ENCODE results near the gene KCNIP1.

The KCNIP1 gene

GRCh38 chr5:170711300-170711699, 207.5 kb downstream of the KCNIP1 start:
- H4K20me1 ChIP-seq (ENCODE audit: insufficient read depth, low read length) = no peaks in the 10 kb centered on the region
- no peaks in the 10 kb centered on the region for H3K4me1 ChIP-seq (ENCODE audit: insufficient read depth, low read length, severe bottlenecking)
- TF ChIP-seq, protein P1, sequence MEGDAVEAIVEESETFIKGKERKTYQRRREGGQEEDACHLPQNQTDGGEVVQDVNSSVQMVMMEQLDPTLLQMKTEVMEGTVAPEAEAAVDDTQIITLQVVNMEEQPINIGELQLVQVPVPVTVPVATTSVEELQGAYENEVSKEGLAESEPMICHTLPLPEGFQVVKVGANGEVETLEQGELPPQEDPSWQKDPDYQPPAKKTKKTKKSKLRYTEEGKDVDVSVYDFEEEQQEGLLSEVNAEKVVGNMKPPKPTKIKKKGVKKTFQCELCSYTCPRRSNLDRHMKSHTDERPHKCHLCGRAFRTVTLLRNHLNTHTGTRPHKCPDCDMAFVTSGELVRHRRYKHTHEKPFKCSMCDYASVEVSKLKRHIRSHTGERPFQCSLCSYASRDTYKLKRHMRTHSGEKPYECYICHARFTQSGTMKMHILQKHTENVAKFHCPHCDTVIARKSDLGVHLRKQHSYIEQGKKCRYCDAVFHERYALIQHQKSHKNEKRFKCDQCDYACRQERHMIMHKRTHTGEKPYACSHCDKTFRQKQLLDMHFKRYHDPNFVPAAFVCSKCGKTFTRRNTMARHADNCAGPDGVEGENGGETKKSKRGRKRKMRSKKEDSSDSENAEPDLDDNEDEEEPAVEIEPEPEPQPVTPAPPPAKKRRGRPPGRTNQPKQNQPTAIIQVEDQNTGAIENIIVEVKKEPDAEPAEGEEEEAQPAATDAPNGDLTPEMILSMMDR (IDR thresholded peaks at IDR 0.05; ENCODE audit: low read length) = no peak
- TF ChIP-seq EZH2 (IDR thresholded peaks at IDR 0.05; ENCODE audit: borderline replicate concordance, low read length) = no peak
- H2AFZ ChIP-seq (ENCODE audit: low read length) = no peak overlapping the region
- H3K27me3 ChIP-seq (ENCODE audit: insufficient read depth, low read length) = no peaks in the 10 kb centered on the region; the same call in 1 of the 2 replicates
- no peaks in the 10 kb centered on the region for H3K9me2 ChIP-seq (ENCODE audit: low read depth, low read length)
- no peaks in the 10 kb centered on the region for H3K9me3 ChIP-seq (ENCODE audit: low read length)
- no peaks in the 10 kb centered on the region for H3F3A ChIP-seq (ENCODE audit: insufficient read depth, low read length)
- no peak overlapping the region for H3K4me3 ChIP-seq (ENCODE audit: low read depth, low read length, poor library complexity, severe bottlenecking)
- no peak overlapping the region for H3K27ac ChIP-seq (ENCODE audit: low read depth, low read length, poor library complexity, severe bottlenecking)
- H3K36me3 ChIP-seq (ENCODE audit: insufficient read depth, low read length) = no peaks in the 10 kb centered on the region
- no peaks in the 10 kb centered on the region for H3K79me2 ChIP-seq (ENCODE audit: insufficient read depth, low read length)
- no peak overlapping the region for H3K4me2 ChIP-seq (ENCODE audit: low read length)
- no peak overlapping the region for H3K9ac ChIP-seq (ENCODE audit: low read length)

DNA sequence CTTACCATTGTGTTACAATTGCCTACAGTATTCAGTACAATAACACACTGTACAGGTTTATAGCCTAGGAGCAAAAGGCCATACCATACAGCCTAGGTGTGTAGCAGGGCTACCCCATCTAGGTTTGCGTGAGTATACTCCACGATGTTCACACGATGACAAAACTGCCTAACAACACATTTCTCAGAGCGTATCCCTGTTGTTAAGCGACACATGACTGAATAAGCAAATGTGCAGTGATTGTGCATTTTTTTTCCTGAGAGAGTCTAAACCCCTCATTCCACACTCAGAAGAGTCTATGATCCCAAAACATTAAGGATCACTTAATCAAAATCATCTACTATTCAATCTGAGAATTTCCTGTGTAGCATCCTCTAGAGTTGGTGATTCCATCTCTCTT, 211.3 kb downstream of the KCNIP1 start:
- H3K9me2 ChIP-seq (ENCODE audit: low read depth, low read length) = no peaks in the 10 kb centered on the region
- no peak overlapping the region for H3K9ac ChIP-seq (ENCODE audit: low read length)
- H3K27me3 ChIP-seq (ENCODE audit: insufficient read depth, low read length) = no peaks in the 10 kb centered on the region; the same call in 1 of the 2 replicates
- H3F3A ChIP-seq (ENCODE audit: insufficient read depth, low read length) = no peaks in the 10 kb centered on the region
- no peaks in the 10 kb centered on the region for H3K4me1 ChIP-seq (ENCODE audit: insufficient read depth, low read length, severe bottlenecking)
- H2AFZ ChIP-seq (ENCODE audit: low read length) = no peak overlapping the region
- TF ChIP-seq EZH2 (IDR thresholded peaks at IDR 0.05; ENCODE audit: borderline replicate concordance, low read length) = no peak
- TF ChIP-seq, protein P1 (IDR thresholded peaks at IDR 0.05; ENCODE audit: low read length) = no peak
- no peaks in the 10 kb centered on the region for H3K9me3 ChIP-seq (ENCODE audit: low read length)
- no peak overlapping the region for H3K27ac ChIP-seq (ENCODE audit: low read depth, low read length, poor library complexity, severe bottlenecking)
- no peak overlapping the region for H3K4me3 ChIP-seq (ENCODE audit: low read depth, low read length, poor library complexity, severe bottlenecking)
- H3K4me2 ChIP-seq (ENCODE audit: low read length) = no peak overlapping the region
- H3K36me3 ChIP-seq (ENCODE audit: insufficient read depth, low read length) = no peaks in the 10 kb centered on the region
- H3K79me2 ChIP-seq (ENCODE audit: insufficient read depth, low read length) = no peaks in the 10 kb centered on the region
- no peaks in the 10 kb centered on the region for H4K20me1 ChIP-seq (ENCODE audit: insufficient read depth, low read length)

GRCh38 chr5:170716396-170716795, 212.6 kb downstream of the KCNIP1 start:
- Histone ChIP-seq H3K27ac (ENCODE audit: low read depth, low read length, poor library complexity, severe bottlenecking) (no peak overlapping the region), H4K20me1 (ENCODE audit: insufficient read depth, low read length) (no peaks in the 10 kb centered on the region), H3K36me3 (ENCODE audit: insufficient read depth, low read length) (no peaks in the 10 kb centered on the region), H3K4me3 (ENCODE audit: low read depth, low read length, poor library complexity, severe bottlenecking) (no peak overlapping the region), H3F3A (ENCODE audit: insufficient read depth, low read length) (no peaks in the 10 kb centered on the region), H3K9ac (ENCODE audit: low read length) (no peak overlapping the region), H3K79me2 (ENCODE audit: insufficient read depth, low read length) (no peaks in the 10 kb centered on the region), H3K9me2 (ENCODE audit: low read depth, low read length) (no peaks in the 10 kb centered on the region), H2AFZ (ENCODE audit: low read length) (no peak overlapping the region), H3K27me3 (ENCODE audit: insufficient read depth, low read length) (no peaks in the 10 kb centered on the region; the same call in 1 of the 2 replicates), H3K9me3 (ENCODE audit: low read length) (no peaks in the 10 kb centered on the region), H3K4me1 (ENCODE audit: insufficient read depth, low read length, severe bottlenecking) (no peaks in the 10 kb centered on the region), H3K4me2 (ENCODE audit: low read length) (no peak overlapping the region)
- TF ChIP-seq EZH2 (IDR thresholded peaks at IDR 0.05; ENCODE audit: borderline replicate concordance, low read length) = no peak
- TF ChIP-seq, protein P1 (IDR thresholded peaks at IDR 0.05; ENCODE audit: low read length) = no peak
